Measurements from ENCODE around the gene DNMT3A.

GRCh38 chr2:25354116-25354515 lies 12.4 kb upstream of the DNMT3A start:
- no peak for TF ChIP-seq POLR2A (IDR thresholded peaks at IDR 0.05; ENCODE audit: low read depth, low read length)
- TF ChIP-seq TAF1 (IDR thresholded peaks at IDR 0.05; ENCODE audit: low read depth, low read length): no peak
- TF ChIP-seq PAX5 (IDR thresholded peaks at IDR 0.05; ENCODE audit: insufficient read depth, low read length, severe bottlenecking): no peak
- no peak for TF ChIP-seq POLR2AphosphoS5 (IDR thresholded peaks at IDR 0.05; ENCODE audit: low read depth, low read length)
- no peak for TF ChIP-seq POU2F2 (IDR thresholded peaks at IDR 0.05; ENCODE audit: low read depth, low read length)

All from GM12891 (cell line).